ENCODE data around the gene NUP43.
"Not testable (repeated sequence)": the region's sequence is repeated elsewhere in the genome, so short reads cannot be mapped to it uniquely, and the experiment has no call there.

The NUP43 gene

GRCh38 chr6:149746147-149746946 is at the start of gene NUP43:
TSS of gene NUP43 (minus strand) at chr6:149746529. CDS start at chr6:149746495, 34 bp downstream.
- peak; percentile 90 for DNase-seq (ENCODE audit: low read depth)

- no peak for DNase-seq (ENCODE audit: low read depth)
Observed at GRCh38 chr6:149783551-149783950, 37.2 kb upstream of the NUP43 start.

- no peak for DNase-seq (ENCODE audit: low read depth)
Observed at GRCh38 chr6:149782337-149782736, 36.0 kb upstream of the NUP43 start.

GRCh38 chr6:149781715-149782114 is 35.4 kb upstream of the NUP43 start:
- no peak for DNase-seq (ENCODE audit: low read depth)

GRCh38 chr6:149779644-149779963 is 33.3 kb upstream of the NUP43 start:
- no peak for DNase-seq (ENCODE audit: low read depth)

GRCh38 chr6:149777624-149778023 is 31.3 kb upstream of the NUP43 start:
- DNase-seq (ENCODE audit: low read depth), result no peak

- DNase-seq (ENCODE audit: low read depth), result no peak
Observed at GRCh38 chr6:149771925-149772324, 25.6 kb upstream of the NUP43 start.

GRCh38 chr6:149771185-149771584 is 24.9 kb upstream of the NUP43 start:
- no peak for DNase-seq (ENCODE audit: low read depth)

- DNase-seq (ENCODE audit: low read depth), result no peak
Observed at GRCh38 chr6:149769676-149770075, 23.3 kb upstream of the NUP43 start.

GRCh38 chr6:149766156-149766769 is 19.9 kb upstream of the NUP43 start:
- no peak for DNase-seq (ENCODE audit: low read depth)

GRCh38 chr6:149763866-149764265 is 17.5 kb upstream of the NUP43 start:
- DNase-seq (ENCODE audit: low read depth), result no peak

GRCh38 chr6:149761438-149761837 is 15.1 kb upstream of the NUP43 start:
- DNase-seq (ENCODE audit: low read depth), result no peak

- DNase-seq (ENCODE audit: low read depth), result no peak
Observed at GRCh38 chr6:149756261-149756636, 9.9 kb upstream of the NUP43 start.

GRCh38 chr6:149755300-149756260 is 9.3 kb upstream of the NUP43 start:
- DNase-seq (ENCODE audit: low read depth), result no peak

GRCh38 chr6:149754548-149754947 is 8.2 kb upstream of the NUP43 start:
- no peak for DNase-seq (ENCODE audit: low read depth)

- not testable (repeated sequence) for DNase-seq (ENCODE audit: low read depth)
Observed at GRCh38 chr6:149753374-149753637, 7.0 kb upstream of the NUP43 start.

GRCh38 chr6:149752600-149753373 is 6.5 kb upstream of the NUP43 start:
- no peak for DNase-seq (ENCODE audit: low read depth)

GRCh38 chr6:149751920-149752319 is 5.6 kb upstream of the NUP43 start:
- not testable (repeated sequence) for DNase-seq (ENCODE audit: low read depth)

GRCh38 chr6:149751239-149751638 is 4.9 kb upstream of the NUP43 start:
- no peak for DNase-seq (ENCODE audit: low read depth)

- peak; percentile 54 for DNase-seq (ENCODE audit: low read depth)
Observed at GRCh38 chr6:149750136-149750609, 3.8 kb upstream of the NUP43 start.

- DNase-seq (ENCODE audit: low read depth), result peak; percentile 92
Observed at GRCh38 chr6:149749594-149750135, 3.3 kb upstream of the NUP43 start, which contains the start of gene PCMT1. TSS of gene PCMT1 (plus strand) at chr6:149749741. CDS start at chr6:149749902, 161 bp downstream.
